Kidney capillary endothelial cell (primary cell): Measurements from ENCODE around the gene UBAC1.
"Not testable (repeated sequence)": the region's sequence is repeated elsewhere in the genome, so short reads cannot be mapped to it uniquely, and the experiment has no call there.

ENCODE experiments used
- DNase-seq: peaks from one replicate; pipeline ENCODE4 v3.0.0-alpha.2; 2018; ENCODE audit warnings: low spot score

Gene UBAC1

GRCh38 chr9:135920973-135921585 lies 40.1 kb downstream of the UBAC1 start:
- no peak for DNase-seq

- no peak for DNase-seq
Measured at GRCh38 chr9:135920256-135920930, 40.8 kb downstream of the UBAC1 start.

- DNase-seq = no peak
Measured at GRCh38 chr9:135919318-135919890, 41.8 kb downstream of the UBAC1 start.

- DNase-seq = not testable (repeated sequence)
Measured at GRCh38 chr9:135916227-135916626, 44.9 kb downstream of the UBAC1 start.

GRCh38 chr9:135914921-135915320 lies 46.3 kb downstream of the UBAC1 start:
- no peak for DNase-seq

- DNase-seq = not testable (repeated sequence)
Measured at GRCh38 chr9:135911233-135911632, 49.9 kb downstream of the UBAC1 start.

GRCh38 chr9:135910757-135911156 lies 50.4 kb downstream of the UBAC1 start:
- DNase-seq = no peak

GRCh38 chr9:135910216-135910615 lies 51.0 kb downstream of the UBAC1 start:
- DNase-seq = no peak

GRCh38 chr9:135909371-135909770 lies 51.8 kb downstream of the UBAC1 start:
- no peak for DNase-seq

GRCh38 chr9:135908754-135909204 lies 52.4 kb downstream of the UBAC1 start:
- DNase-seq = peak; percentile 91

- DNase-seq = peak; percentile 21
Measured at GRCh38 chr9:135908093-135908753, 53.0 kb downstream of the UBAC1 start.

- DNase-seq = peak; percentile 93
Measured at GRCh38 chr9:135907431-135908092, 53.6 kb downstream of the UBAC1 start, which contains the start of gene CAMSAP1. TSS of gene CAMSAP1 (minus strand) at chr9:135907546. CDS start at chr9:135907159, 387 bp downstream.

GRCh38 chr9:135907006-135907430 lies 54.2 kb downstream of the UBAC1 start:
- peak; percentile 23 for DNase-seq

GRCh38 chr9:135906291-135907005 lies 54.7 kb downstream of the UBAC1 start:
- DNase-seq = peak; percentile 37

GRCh38 chr9:135905380-135906258 lies 55.6 kb downstream of the UBAC1 start:
- DNase-seq = peak; percentile 47

GRCh38 chr9:135903786-135904520 lies 57.2 kb downstream of the UBAC1 start:
- DNase-seq = no peak

GRCh38 chr9:135903358-135903656 lies 57.9 kb downstream of the UBAC1 start:
- DNase-seq = no peak

GRCh38 chr9:135902655-135903357 lies 58.4 kb downstream of the UBAC1 start:
- no peak for DNase-seq

- no peak for DNase-seq
Measured at GRCh38 chr9:135901826-135902225, 59.3 kb downstream of the UBAC1 start.
